ENCODE results near the gene SDCBP2. TPM values are rescaled to one million over a fixed set of nuclear protein-coding genes. Genes with fewer than 3 reads are reported as not detected.

Gene SDCBP2
- total RNA-seq, 1 experiment from 2014 or later: 1.9 TPM

DNA sequence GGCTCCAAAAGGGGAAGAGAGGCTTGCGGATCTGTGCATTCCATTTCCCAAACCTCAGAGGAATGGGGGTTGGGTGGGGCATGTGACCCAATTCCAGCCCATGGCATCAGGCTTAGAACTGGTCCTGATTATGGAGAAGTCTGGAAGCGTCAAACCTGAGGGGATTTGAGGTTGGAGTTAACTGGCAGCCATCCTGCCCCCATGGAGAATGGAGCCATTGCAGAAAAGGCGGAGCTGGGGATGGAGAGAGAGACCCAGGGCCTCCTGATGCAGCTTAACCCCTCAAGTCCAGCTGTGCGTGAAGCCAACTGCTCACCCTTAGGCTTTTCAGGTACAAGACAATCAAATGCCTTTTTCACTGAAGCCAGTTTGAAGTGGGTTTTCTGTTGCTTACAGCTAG, 9.9 kb upstream of the SDCBP2 start:
- no peaks in the 10 kb centered on the region for H3K23me2 ChIP-seq (ENCODE audit: insufficient read length, low read depth, low read length, poor library complexity, severe bottlenecking)
- H2AK5ac ChIP-seq (ENCODE audit: insufficient read length, low read length): no peak overlapping the region
- H2BK120ac ChIP-seq (ENCODE audit: low read depth, low read length, poor library complexity, severe bottlenecking): no peak overlapping the region
- H3K79me1 ChIP-seq (ENCODE audit: insufficient read depth, low read depth, low read length, poor library complexity, severe bottlenecking): no peaks in the 10 kb centered on the region
- H3K18ac ChIP-seq (ENCODE audit: insufficient read length, low read depth, low read length): no peak overlapping the region
- no peak overlapping the region for H3K14ac ChIP-seq (ENCODE audit: insufficient read depth, low read length)
- no peak overlapping the region for H2BK12ac ChIP-seq (ENCODE audit: insufficient read length, low read depth, low read length)
- H4K5ac ChIP-seq (ENCODE audit: insufficient read length, low read depth, low read length): no peak overlapping the region
- H3T11ph ChIP-seq (ENCODE audit: low read length): no peak overlapping the region
- H2BK15ac ChIP-seq (ENCODE audit: low read depth, low read length): no peak overlapping the region
- no peak overlapping the region for H2BK20ac ChIP-seq (ENCODE audit: low read depth, low read length, poor library complexity, severe bottlenecking)
- peaks cover 1 to 3% (median 3%) of the 10 kb centered on the region in 3 experiments; a peak in 3 of 7 replicates for H3K36me3 Mint-ChIP-seq (ENCODE audit: insufficient read depth in 1 of 3, low read depth in 3 of 3)
- peaks cover 5 to 9% of the 10 kb centered on the region in 2 experiments for H3K4me1 Mint-ChIP-seq
- no peak overlapping the region for H3K4me3 Mint-ChIP-seq
- H3K4me1 ChIP-seq (ENCODE audit: insufficient read depth, low read length): no peaks in the 10 kb centered on the region
- TF ChIP-seq, protein P1, sequence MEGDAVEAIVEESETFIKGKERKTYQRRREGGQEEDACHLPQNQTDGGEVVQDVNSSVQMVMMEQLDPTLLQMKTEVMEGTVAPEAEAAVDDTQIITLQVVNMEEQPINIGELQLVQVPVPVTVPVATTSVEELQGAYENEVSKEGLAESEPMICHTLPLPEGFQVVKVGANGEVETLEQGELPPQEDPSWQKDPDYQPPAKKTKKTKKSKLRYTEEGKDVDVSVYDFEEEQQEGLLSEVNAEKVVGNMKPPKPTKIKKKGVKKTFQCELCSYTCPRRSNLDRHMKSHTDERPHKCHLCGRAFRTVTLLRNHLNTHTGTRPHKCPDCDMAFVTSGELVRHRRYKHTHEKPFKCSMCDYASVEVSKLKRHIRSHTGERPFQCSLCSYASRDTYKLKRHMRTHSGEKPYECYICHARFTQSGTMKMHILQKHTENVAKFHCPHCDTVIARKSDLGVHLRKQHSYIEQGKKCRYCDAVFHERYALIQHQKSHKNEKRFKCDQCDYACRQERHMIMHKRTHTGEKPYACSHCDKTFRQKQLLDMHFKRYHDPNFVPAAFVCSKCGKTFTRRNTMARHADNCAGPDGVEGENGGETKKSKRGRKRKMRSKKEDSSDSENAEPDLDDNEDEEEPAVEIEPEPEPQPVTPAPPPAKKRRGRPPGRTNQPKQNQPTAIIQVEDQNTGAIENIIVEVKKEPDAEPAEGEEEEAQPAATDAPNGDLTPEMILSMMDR (conservative IDR thresholded peaks at IDR 0.05): no peak
- no peak overlapping the region for H4K91ac ChIP-seq (ENCODE audit: insufficient read length, low read depth, low read length)
- H3K9me3 Mint-ChIP-seq: no peaks in the 10 kb centered on the region
- H3K27ac Mint-ChIP-seq: no peak overlapping the region
- no peak overlapping the region for H3K27ac ChIP-seq (ENCODE audit: insufficient read length, low read depth, low read length)
- no peak overlapping the region for H3K4ac ChIP-seq (ENCODE audit: low read depth, low read length)
- no peak overlapping the region for H2BK5ac ChIP-seq (ENCODE audit: insufficient read length, low read length)
- H3K4me2 ChIP-seq (ENCODE audit: insufficient read depth, insufficient read length, low read length): no peak overlapping the region
- H3K27me3 ChIP-seq (ENCODE audit: insufficient read depth, low read length): no peaks in the 10 kb centered on the region; the same call in 1 of the 2 replicates
- H3K56ac ChIP-seq (ENCODE audit: insufficient read length, low read depth, low read length): no peak overlapping the region
- no peak overlapping the region for H4K8ac ChIP-seq (replicated peaks; ENCODE audit: insufficient read length, low read depth, low read length)
- H3K27me3 Mint-ChIP-seq (ENCODE audit: low read depth): peaks cover 1% of the 10 kb centered on the region; the same call in 1 of the 2 replicates
- DNase-seq: peak; percentile 19
- no peaks in the 10 kb centered on the region for H4K20me1 ChIP-seq (ENCODE audit: control insufficient read depth, insufficient read depth, insufficient read length)
- no peak overlapping the region for H3K23ac ChIP-seq (ENCODE audit: insufficient read length, low read depth, low read length)
- WGBS (ENCODE audit: extremely low coverage, insufficient read length, low lambda C conversion rate): no CpG with 5 or more reads among the region's 4 CpGs
- H3K9ac ChIP-seq (ENCODE audit: extremely low read depth, insufficient read length, low read length): no peak overlapping the region
- H3K9me3 ChIP-seq (ENCODE audit: control insufficient read depth, low read depth, low read length): no peaks in the 10 kb centered on the region
- no peaks in the 10 kb centered on the region for H3K79me2 ChIP-seq (ENCODE audit: insufficient read depth, low read length)
- no peak overlapping the region for H2AFZ ChIP-seq (ENCODE audit: low read length)

Data from H9 (cell line).